ENCODE results near the gene FRMPD4.

Gene FRMPD4

GRCh38 chrX:12263211-12263610, 124.9 kb downstream of the FRMPD4 start:
- TF ChIP-seq, protein P1, sequence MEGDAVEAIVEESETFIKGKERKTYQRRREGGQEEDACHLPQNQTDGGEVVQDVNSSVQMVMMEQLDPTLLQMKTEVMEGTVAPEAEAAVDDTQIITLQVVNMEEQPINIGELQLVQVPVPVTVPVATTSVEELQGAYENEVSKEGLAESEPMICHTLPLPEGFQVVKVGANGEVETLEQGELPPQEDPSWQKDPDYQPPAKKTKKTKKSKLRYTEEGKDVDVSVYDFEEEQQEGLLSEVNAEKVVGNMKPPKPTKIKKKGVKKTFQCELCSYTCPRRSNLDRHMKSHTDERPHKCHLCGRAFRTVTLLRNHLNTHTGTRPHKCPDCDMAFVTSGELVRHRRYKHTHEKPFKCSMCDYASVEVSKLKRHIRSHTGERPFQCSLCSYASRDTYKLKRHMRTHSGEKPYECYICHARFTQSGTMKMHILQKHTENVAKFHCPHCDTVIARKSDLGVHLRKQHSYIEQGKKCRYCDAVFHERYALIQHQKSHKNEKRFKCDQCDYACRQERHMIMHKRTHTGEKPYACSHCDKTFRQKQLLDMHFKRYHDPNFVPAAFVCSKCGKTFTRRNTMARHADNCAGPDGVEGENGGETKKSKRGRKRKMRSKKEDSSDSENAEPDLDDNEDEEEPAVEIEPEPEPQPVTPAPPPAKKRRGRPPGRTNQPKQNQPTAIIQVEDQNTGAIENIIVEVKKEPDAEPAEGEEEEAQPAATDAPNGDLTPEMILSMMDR (IDR thresholded peaks at IDR 0.05; ENCODE audit: low read depth, low read length) = no peak
- no peak overlapping the region for H3K4me3 ChIP-seq (replicated peaks in 1 of 2; ENCODE audit: low read depth in 2 of 2, low read length in 2 of 2)
- DNase-seq (ENCODE audit: low read depth in 2 of 2) = peak in 1 of 2 donors; percentile 28

GRCh38 chrX:12269484-12269883, 131.2 kb downstream of the FRMPD4 start:
- DNase-seq (ENCODE audit: low read depth in 2 of 2) = peak in 1 of 2 donors; percentile 25
- H3K4me3 ChIP-seq (replicated peaks in 1 of 2; ENCODE audit: low read depth in 2 of 2, low read length in 2 of 2) = no peak overlapping the region
- TF ChIP-seq, protein P1 (IDR thresholded peaks at IDR 0.05; ENCODE audit: low read depth, low read length) = no peak

DNA sequence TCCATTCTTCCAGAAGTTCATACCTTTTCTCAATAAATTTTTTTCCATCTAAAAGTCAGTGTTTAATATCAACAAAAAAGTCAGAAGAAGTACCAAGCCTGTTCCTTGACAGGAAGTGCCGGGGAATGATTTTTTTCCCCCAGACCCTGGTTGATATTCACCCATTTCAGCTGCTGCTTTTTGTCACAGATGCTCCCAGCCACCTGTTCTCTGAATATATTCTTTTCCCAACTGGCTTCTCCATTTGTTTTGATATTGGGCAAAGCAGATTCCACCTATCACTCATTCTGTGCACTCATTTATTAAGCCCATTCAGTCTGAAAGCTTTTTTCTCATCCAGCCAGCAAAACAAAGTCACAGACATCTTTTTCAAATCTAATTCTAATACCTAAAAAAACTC, 139.9 kb downstream of the FRMPD4 start:
- no peak overlapping the region for H3K4me3 ChIP-seq (replicated peaks in 1 of 2; ENCODE audit: low read depth in 2 of 2, low read length in 2 of 2)
- TF ChIP-seq, protein P1 (IDR thresholded peaks at IDR 0.05; ENCODE audit: low read depth, low read length) = no peak
- DNase-seq (ENCODE audit: low read depth in 2 of 2) = no peak

- no peak for DNase-seq (ENCODE audit: low read depth in 2 of 2)
- TF ChIP-seq, protein P1 (IDR thresholded peaks at IDR 0.05; ENCODE audit: low read depth, low read length) = no peak
- H3K4me3 ChIP-seq (replicated peaks in 1 of 2; ENCODE audit: low read depth in 2 of 2, low read length in 2 of 2) = no peak overlapping the region
These were observed 144.7 kb downstream of the FRMPD4 start for GRCh38 chrX:12282991-12283390.

GRCh38 chrX:12292996-12293765, 154.9 kb downstream of the FRMPD4 start:
- H3K4me3 ChIP-seq (replicated peaks in 1 of 2; ENCODE audit: low read depth in 2 of 2, low read length in 2 of 2) = no peak overlapping the region
- DNase-seq (ENCODE audit: low read depth in 2 of 2) = peak; percentile 38 to 69
- TF ChIP-seq, protein P1 (IDR thresholded peaks at IDR 0.05; ENCODE audit: low read depth, low read length) = no peak

GRCh38 chrX:12297353-12297752, 159.1 kb downstream of the FRMPD4 start:
- no peak for DNase-seq (ENCODE audit: low read depth in 2 of 2)
- no peak overlapping the region for H3K4me3 ChIP-seq (replicated peaks in 1 of 2; ENCODE audit: low read depth in 2 of 2, low read length in 2 of 2)
- TF ChIP-seq, protein P1 (IDR thresholded peaks at IDR 0.05; ENCODE audit: low read depth, low read length) = no peak

Data from cardiac fibroblast (primary cell).